ENCODE data around the gene MAGEA9. TPM values are rescaled to one million over a fixed set of nuclear protein-coding genes. Genes with fewer than 3 reads are reported as not detected.

Gene MAGEA9
- total and polyA plus RNA-seq, 9 of the 15 experiments (the other 6 are each of a cell fraction or from before 2014, with no cell fraction given): 0.08 to 1.0 (median 0.25) TPM; not detected in 4

GRCh38 chrX:149818652-149819051 lies 36.9 kb downstream of the MAGEA9 start:
- no peak overlapping the region for H3K4me2 ChIP-seq (ENCODE audit: insufficient read depth, low read length)
- CTCF ChIA-PET (ENCODE audit: low intra/inter-chr PET ratio): no interaction called here
- FAIRE-seq: no peak
- no peak overlapping the region for H2AFZ ChIP-seq (ENCODE audit: low read depth, low read length)
- intact Hi-C loops (cut with micrococcal nuclease) (no loop called here), in situ Hi-C loops (cut with MboI) (loop anchor here (25.0 kb wide), 1 partner anchor 231 kb away; the partner anchor contains the start of genes HSFX2 and MAGEA9B)
- no peaks in the 10 kb centered on the region for H3K36me3 ChIP-seq (ENCODE audit: control insufficient read depth, insufficient read depth, low read length)
- no peaks in the 10 kb centered on the region for H3K79me2 ChIP-seq (ENCODE audit: control insufficient read depth, insufficient read depth, low read length)
- POLR2A ChIA-PET: no interaction called here
- H3K27me3 ChIP-seq (ENCODE audit: control insufficient read depth in 2 of 2, insufficient read depth in 2 of 2, low read length in 2 of 2): no peaks in the 10 kb centered on the region
- H3K9ac ChIP-seq (ENCODE audit: insufficient read depth in 1 of 2, low read depth in 2 of 2, low read length in 2 of 2): no peak overlapping the region
- no peak for ATAC-seq
- TF ChIP-seq ZNF699 (CRISPR knock-in tag; IDR thresholded peaks at IDR 0.05; ENCODE audit: insufficient replicate concordance): no peak
- TF ChIP-seq, protein P1, sequence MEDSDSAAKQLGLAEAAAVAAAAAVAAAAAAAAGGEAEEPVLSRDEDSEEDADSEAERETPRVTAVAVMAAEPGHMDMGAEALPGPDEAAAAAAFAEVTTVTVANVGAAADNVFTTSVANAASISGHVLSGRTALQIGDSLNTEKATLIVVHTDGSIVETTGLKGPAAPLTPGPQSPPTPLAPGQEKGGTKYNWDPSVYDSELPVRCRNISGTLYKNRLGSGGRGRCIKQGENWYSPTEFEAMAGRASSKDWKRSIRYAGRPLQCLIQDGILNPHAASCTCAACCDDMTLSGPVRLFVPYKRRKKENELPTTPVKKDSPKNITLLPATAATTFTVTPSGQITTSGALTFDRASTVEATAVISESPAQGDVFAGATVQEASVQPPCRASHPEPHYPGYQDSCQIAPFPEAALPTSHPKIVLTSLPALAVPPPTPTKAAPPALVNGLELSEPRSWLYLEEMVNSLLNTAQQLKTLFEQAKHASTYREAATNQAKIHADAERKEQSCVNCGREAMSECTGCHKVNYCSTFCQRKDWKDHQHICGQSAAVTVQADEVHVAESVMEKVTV (CRISPR knock-in tag; IDR thresholded peaks at IDR 0.05): no peak
- TF ChIP-seq MBD1 (CRISPR knock-in tag; IDR thresholded peaks at IDR 0.05): no peak
- TF ChIP-seq ILF3 (IDR thresholded peaks at IDR 0.05; ENCODE audit: borderline replicate concordance): no peak
- no peak for TF ChIP-seq ZNF449 (CRISPR knock-in tag; IDR thresholded peaks at IDR 0.05)
- TF ChIP-seq, protein P2, sequence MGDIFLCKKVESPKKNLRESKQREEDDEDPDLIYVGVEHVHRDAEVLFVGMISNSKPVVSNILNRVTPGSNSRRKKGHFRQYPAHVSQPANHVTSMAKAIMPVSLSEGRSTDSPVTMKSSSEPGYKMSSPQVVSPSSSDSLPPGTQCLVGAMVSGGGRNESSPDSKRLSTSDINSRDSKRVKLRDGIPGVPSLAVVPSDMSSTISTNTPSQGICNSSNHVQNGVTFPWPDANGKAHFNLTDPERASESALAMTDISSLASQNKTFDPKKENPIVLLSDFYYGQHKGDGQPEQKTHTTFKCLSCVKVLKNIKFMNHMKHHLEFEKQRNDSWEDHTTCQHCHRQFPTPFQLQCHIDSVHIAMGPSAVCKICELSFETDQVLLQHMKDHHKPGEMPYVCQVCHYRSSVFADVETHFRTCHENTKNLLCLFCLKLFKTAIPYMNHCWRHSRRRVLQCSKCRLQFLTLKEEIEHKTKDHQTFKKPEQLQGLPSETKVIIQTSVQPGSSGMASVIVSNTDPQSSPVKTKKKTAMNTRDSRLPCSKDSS (IDR thresholded peaks at IDR 0.05; ENCODE audit: low read depth, partially characterized antibody): no peak
- TF ChIP-seq CREBBP (IDR thresholded peaks at IDR 0.05; ENCODE audit: low read depth, low read length): no peak
- no peak for TF ChIP-seq ETS2 (tag; IDR thresholded peaks at IDR 0.05; ENCODE audit: borderline replicate concordance, poor library complexity, severe bottlenecking)
- TF ChIP-seq ATF7 (IDR thresholded peaks at IDR 0.05): no peak
- TF ChIP-seq LCOR (CRISPR knock-in tag; IDR thresholded peaks at IDR 0.05): no peak
- no peaks in the 10 kb centered on the region for H3K9me3 ChIP-seq (replicated peaks; ENCODE audit: control insufficient read depth, insufficient read depth, low read depth, low read length)
- no peaks in the 10 kb centered on the region for H3K4me1 ChIP-seq (replicated peaks in 1 of 2; ENCODE audit: control insufficient read depth in 2 of 2, insufficient read depth in 2 of 2, low read length in 2 of 2)
- no peaks in the 10 kb centered on the region for H4K20me1 ChIP-seq (replicated peaks; ENCODE audit: control insufficient read depth, insufficient read depth, low read length)
- H3K9me1 ChIP-seq (ENCODE audit: control insufficient read depth, insufficient read depth, low read length): no peaks in the 10 kb centered on the region
- 0% methylated on average over 1 of the region's 1 CpG for WGBS (ENCODE audit: insufficient coverage, low coverage, missing lambda C conversion rate)
- no peak overlapping the region for H3K27ac ChIP-seq (ENCODE audit: extremely low read depth, low read depth, low read length)
- no TSS peak for BruUV-seq (replicated peaks)
- no peak for DNase-seq (ENCODE audit: extremely low read depth in 1 of 4, low spot score in 3 of 4)
- no peak overlapping the region for H3K4me3 ChIP-seq

All from K562 (cell line).